GM18951 (cell line): Measurements from ENCODE around the gene JARID2.

Source experiments
- POLR2A ChIP-seq: IDR thresholded peaks from 4 replicates; pipeline ENCODE4 v1.6.1; 2011; ENCODE audit warnings: mild to moderate bottlenecking; ENCODE audit not compliant: insufficient read length, insufficient read depth; ENCODE audit errors: extremely low read depth
- in situ Hi-C: fragments of 300-500 bp; cut with MboI; formaldehyde crosslinking; loops from one replicate; pipeline ENCODE4 v1.12.0; 2022; ENCODE audit warnings: low sequenced_read_pairs, mixed read lengths, inconsistent platforms; ENCODE audit not compliant: unreplicated experiment

Gene JARID2

DNA sequence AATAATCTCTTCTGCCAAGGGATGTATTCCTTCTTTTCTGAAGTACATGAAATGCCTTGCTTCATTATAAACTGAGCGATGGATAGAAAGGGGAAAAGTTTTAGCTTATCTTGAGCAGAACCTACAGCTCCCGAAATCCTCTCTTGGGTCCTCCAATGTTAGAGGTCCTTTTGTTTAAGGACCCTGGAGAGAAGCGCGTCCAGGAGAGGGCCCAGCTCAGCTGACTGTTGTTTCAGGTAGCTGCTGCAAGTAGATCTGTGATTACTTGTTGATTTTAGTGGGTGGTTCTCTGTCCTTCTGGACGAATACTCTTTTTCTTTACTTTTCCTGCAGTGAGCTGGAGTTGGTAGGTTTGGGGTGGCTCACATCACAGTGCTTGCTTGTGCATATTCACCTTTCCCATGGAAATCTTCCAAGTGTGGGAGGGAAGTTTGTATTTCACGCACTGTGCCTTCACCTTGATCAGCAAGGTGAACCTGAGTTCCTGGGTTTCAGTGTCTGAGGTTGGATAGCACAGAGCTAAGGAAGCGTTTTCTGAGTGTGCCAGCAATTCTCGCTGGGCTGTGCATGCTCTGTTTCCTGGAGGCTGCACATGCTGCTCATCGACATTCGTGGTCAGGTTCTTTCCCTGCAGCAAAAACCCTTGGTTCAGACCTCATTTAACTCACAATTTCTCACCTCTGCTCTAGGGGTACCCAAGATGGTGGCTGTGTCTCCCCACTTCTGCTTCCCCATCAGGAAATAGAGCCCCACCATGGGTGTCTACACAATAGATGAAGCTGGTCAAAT, 176.3 kb downstream of the JARID2 start:
- in situ Hi-C loops: no loop called here
- no peak for TF ChIP-seq POLR2A

DNA sequence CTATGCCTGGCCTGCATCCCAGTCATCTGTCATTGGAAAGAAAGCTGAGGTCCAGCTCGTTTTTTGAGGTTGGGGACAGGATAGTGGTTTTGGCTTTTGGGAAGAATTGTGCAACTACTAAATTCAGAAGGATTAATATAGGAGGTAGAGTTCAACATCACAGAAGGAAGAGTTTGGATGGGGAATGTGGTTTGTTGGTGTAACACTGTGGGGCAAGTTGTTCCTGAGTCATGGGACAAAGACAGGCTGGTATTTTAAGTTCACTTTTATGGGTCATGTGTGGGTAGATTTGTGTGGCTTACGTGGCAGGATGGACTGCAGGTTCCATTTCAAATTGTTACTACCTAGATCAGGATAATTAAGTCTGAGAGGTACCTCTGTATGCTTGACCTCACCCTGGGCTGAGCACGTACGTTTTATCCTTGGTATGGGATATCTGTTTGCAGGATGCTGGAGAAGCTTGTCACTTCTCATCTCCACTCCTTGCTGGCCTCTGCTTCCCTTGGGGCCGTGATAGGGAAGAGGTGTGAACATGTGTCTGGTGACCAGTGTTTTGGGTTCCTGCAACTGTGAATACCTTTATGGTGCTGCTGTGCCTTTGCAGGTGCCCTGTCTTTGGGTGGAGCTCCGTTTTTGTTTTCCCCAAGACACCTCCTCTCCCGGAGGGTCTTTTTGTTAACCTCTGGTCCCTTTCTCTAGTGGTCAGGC, 177.6 kb downstream of the JARID2 start:
- TF ChIP-seq POLR2A: no peak
- in situ Hi-C loops: no loop called here

DNA sequence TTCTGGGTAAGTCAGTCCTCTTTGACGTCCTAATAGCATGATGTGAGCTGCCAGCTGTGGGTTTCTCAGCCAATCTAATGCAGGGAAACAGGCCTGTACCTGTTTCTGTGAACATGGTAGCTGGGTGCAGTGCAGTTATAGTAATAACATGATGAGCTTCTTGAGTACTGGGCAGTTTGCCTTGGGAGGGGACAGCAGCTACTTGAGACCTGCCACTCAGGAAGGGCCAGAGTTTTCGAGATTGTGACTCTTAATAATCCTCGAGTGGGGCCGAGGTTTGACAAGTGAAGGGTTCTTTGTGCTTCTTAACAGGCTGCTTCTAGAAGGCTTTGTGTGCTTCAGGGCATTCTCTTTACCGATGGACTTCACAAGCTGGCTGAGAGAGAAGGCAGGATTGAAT, 180.1 kb downstream of the JARID2 start:
- TF ChIP-seq POLR2A: no peak
- in situ Hi-C loops: no loop called here

DNA sequence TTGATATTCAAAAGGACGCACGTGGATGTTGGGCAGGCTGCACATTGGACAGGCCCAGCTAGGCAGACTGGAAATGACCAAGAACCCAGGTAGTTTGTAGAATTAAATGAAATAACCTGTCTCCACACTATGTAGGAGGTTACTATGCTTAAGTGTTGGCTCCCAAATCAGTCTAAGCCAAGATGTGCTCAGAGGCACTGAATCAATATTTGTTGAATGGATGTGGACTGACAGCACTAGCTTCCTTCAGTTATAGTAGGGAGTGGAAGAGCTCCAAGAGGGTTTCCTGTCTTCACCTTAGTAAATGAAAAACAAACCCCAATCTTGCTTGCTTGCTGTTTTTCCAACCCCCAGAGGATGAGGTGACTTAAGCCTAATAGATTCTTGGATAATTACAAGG, 180.5 kb downstream of the JARID2 start:
- TF ChIP-seq POLR2A: no peak
- in situ Hi-C loops: no loop called here

DNA sequence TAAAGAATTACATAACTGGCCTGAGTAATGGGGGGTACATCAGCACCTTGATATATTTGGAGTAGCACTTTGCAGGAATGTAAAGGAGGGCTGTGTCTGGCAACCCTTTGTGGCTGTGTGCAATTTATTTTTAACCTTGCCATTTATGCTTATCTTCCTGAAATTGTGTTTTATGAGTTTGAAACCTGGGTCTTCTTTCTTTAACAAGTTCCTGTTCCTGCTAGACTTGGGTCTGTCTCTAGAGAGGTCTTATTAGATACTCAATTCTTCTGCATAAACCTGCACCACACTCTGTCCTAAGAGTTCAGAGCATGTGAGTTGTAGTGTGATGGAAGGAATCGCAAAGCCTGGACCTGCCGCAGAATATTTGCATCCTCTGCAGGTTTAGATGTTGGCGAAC, 181.0 kb downstream of the JARID2 start:
- in situ Hi-C loops: no loop called here
- TF ChIP-seq POLR2A: no peak

DNA sequence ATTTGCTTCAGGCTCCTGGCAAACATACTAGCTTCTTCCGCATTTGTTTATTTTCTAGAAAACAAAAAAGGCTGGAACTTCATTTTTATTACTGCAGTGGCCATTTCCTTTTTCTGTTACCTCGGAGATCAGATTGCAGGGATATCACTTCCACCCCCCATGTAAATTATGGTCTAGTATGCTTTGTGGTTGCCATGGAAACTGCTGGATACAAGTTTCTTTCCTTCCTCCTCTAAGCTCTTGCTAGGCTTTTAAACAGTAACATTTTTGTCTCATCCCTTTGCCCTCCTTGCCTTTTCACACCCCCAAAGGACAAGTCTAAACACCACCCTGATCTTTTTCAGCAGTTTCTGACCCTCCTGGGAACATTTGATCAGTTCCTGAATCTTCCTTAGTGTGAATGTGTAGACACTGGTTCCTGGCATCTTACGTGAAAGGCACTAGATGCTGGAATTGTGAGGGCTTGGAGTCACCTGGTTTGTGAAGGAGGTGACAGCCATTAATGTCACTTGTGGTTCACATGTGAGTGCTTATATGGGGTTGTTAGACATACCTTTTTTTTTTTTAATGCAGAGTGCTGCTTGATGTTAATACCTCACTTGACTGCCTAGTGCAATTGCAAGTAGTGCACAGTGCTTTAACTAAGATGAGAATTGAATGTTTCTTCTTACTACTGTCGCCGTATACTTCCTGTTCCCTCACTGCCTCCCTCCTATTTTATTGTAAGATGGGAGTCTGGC, 181.6 kb downstream of the JARID2 start:
- in situ Hi-C loops: no loop called here
- TF ChIP-seq POLR2A: no peak

DNA sequence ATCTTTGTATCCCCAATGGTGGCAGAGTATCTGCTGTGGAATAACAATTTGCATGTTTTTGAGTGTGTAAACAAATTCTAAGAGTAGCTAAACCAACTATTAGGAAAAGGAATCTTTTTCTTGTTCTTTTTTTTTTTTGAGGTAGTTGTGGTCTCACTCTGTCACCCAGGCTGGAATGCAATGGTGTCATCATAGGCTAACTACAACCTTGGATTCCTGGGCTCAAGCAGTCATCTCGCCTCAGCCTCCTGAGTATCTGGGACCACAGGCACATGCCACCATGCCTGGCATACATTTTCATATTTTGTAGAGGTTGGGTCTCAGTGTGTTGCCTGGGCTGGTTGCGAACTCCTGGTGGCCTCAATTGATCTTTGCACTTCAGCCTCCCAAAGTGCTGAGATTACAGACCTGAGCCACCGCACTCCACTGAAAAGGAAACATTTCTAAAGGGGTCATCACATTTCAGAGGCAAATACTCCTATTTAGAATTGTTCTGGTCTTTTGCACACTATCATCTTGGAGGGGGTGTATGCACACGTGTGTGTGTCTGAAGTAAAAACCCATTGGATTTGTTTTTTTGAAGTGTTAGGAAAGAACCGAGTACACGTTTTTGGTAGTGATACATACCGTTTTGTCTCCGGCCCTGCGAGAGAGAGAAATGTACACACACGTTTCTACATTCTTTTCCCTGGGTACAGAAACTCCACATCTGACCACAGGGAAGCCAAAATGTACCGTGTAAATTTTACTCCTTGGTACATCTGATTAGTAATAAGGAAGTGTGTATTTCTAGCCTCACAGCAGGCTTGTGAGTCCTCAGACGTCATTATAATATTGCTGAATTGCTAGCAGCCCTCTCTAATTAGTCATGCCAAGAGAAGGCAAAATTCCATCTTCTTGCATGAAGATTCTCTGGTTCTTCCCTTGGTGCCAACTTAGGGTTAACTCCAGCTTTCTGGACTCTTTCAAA, 183.6 kb downstream of the JARID2 start:
- in situ Hi-C loops: no loop called here
- TF ChIP-seq POLR2A: no peak

DNA sequence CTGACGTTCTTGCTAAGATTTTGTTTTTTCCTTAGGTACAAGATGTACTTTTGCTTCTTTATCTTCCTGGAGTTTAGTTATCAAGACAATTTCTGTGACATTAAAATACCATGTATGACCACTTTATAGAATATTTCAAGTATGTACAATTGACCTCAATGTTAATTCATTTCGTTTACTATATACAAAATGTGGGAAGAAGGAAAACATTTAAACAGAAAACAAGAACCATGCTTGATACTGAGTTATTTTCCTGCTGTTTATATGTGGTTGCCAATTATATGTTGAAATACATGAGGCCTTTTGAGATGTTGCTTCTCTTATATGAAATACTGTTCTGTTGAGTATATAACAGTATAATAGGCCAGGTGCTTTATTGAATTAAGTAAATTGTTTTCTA, 184.3 kb downstream of the JARID2 start:
- in situ Hi-C loops: no loop called here
- no peak for TF ChIP-seq POLR2A

DNA sequence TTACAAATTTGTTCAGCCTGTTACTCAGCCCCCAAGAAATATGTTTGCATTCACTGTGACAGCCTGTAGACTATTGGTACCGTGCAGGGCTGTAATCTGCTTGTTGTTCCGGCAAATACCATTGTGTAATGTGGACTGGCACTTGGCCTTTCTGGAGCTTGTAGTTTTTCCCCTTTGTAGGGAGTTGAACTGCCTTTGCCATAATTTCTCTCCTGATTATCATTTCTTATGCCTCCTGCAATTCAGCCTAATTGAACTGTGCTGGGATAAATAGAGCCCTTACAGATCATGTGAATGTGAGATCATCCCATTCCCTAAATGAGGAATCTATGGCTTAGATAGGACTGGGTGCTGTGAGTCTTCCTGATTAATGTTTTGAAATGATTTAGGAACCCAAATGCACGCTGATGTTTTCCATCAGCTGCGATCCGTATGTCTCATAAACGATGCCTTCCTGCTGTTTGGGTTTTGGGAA, 185.1 kb downstream of the JARID2 start:
- TF ChIP-seq POLR2A: no peak
- in situ Hi-C loops: no loop called here

DNA sequence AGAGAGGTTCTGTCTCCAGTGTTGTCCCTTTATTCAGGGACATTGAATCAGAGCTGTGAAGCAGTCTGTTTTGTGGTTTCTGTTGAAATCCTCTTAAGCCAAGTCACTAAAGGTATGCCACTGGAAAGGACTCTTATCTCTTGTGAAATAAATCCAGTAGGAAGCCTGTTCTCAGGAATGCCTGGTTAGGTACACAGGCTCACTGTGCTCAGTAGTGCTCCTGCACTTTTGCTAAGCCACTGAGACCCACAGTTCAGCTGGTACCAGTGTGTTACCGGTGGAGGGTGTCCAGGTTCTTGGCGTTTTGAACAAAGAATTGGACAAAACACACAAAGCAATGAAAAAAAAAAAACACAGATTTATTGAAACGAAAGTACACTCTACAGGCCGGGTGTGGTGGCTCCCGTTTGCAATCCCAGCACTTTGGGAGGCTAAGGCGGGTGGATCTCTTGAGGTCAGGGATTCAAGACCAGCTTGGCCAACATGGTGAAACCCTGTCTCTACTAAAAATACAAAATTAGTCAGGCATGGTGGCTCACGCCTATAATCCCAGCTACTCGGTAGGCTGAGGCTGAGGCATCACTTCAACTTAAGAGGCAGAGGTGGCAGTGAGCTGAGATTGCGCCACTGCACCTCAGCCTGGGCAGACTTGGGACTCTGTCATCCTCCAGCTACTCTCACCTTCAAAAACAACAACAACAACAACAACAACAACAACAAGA, 186.1 kb downstream of the JARID2 start:
- TF ChIP-seq POLR2A: no peak
- in situ Hi-C loops: no loop called here

DNA sequence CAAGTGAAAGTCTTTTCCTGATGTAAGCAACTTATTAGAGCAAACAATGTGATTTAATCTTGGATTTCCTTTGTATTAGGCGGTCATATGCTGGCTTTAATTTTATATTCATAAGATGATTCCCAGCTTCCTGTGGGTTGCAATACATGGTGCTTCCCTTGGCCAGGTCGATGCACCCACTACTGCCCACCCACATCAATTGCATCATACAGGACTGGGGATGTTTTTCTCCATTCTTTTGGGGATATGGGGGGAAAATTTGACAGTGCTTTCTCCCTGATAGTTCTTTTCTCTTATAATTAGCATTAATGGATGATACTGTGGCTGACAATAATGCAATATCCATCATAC, 187.6 kb downstream of the JARID2 start:
- in situ Hi-C loops: no loop called here
- TF ChIP-seq POLR2A: no peak

DNA sequence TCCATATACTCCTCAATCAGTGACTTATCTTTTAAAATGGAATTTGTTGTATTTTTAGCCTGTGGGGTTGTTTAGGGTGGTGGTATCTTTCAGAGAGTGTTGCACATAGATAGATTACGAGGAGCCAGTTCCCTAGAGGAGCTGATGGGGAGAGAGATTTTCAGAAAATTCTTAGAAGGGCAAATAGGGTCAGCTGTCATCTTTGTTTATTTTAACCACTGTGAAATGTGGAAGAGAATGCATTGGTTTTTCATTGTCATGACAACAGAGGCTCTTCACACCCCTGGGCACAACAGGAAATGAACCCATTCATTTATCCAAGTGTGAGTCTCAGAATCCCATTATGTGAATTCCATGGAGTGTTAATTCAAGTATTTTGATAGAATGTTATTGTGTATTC, 188.4 kb downstream of the JARID2 start:
- TF ChIP-seq POLR2A: no peak
- in situ Hi-C loops: no loop called here
